Neural cell (in vitro differentiated cells): ENCODE results near the gene FAM168B. TPM values are rescaled to one million over a fixed set of nuclear protein-coding genes. Genes with fewer than 3 reads are reported as not detected.

Source experiments
- H2AFZ ChIP-seq: fragments of 200-600, 300-800 bp; sonication (generic), shearing (Covaris generic); 2 replicates; pipeline ENCODE4 v1.6.0; 2014; ENCODE audit warnings: low read depth, mild to moderate bottlenecking, antibody characterized with exemption, low read length, moderate library complexity
- H3F3A ChIP-seq: fragments of 200-600 bp; shearing (Covaris generic); 2 replicates; pipeline ENCODE4 v1.6.1; 2016; ENCODE audit warnings: mild to moderate bottlenecking, moderate library complexity, mixed read lengths, antibody characterized with exemption, low read length; ENCODE audit not compliant: insufficient read depth, poor library complexity, severe bottlenecking
- H3K27ac ChIP-seq: fragments of 200-600, 300-800 bp; sonication (generic), shearing (Covaris generic); 2 replicates; pipeline ENCODE4 v1.5.1; 2014; ENCODE audit warnings: mild to moderate bottlenecking, low read length, moderate library complexity
- H3K27me3 ChIP-seq: fragments of 300-800, 200-600 bp; sonication (generic), shearing (Covaris generic); 2 replicates; pipeline ENCODE4 v1.6.0; 2014; ENCODE audit warnings: mild to moderate bottlenecking, low read depth, low read length, moderate library complexity; ENCODE audit not compliant: insufficient read depth
- H3K36me3 ChIP-seq: fragments of 300-800, 200-600 bp; sonication (generic), shearing (Covaris generic); 2 replicates; pipeline ENCODE4 v1.5.1; 2014; ENCODE audit warnings: mild to moderate bottlenecking, antibody characterized with exemption, low read length, moderate library complexity; ENCODE audit not compliant: insufficient read depth
- H3K4me2 ChIP-seq: fragments of 300-800, 200-600 bp; sonication (generic), shearing (Covaris generic); 2 replicates; pipeline ENCODE4 v1.6.0; 2014; ENCODE audit warnings: mild to moderate bottlenecking, low read length
- H3K4me3 ChIP-seq: fragments of 300-800, 200-600 bp; sonication (generic), shearing (Covaris generic); 2 replicates; pipeline ENCODE4 v1.5.1; 2014; ENCODE audit warnings: mild to moderate bottlenecking, low read length, moderate library complexity
- H3K79me2 ChIP-seq: fragments of 200-600 bp; shearing (Covaris generic); replicated peaks from 2 replicates; pipeline ENCODE4 v1.6.0; 2014; ENCODE audit warnings: mild to moderate bottlenecking, low read length, moderate library complexity; ENCODE audit not compliant: insufficient read depth
- H3K9ac ChIP-seq: fragments of 300-800, 200-600 bp; sonication (generic), shearing (Covaris generic); 2 replicates; pipeline ENCODE4 v1.6.1; 2016; ENCODE audit warnings: mild to moderate bottlenecking, low read length, mixed read lengths
- H3K9me2 ChIP-seq: fragments of 200-600 bp; shearing (Covaris generic); 2 replicates; pipeline ENCODE4 v1.6.1; 2016; ENCODE audit warnings: mild to moderate bottlenecking, low read length, mixed read lengths; ENCODE audit not compliant: insufficient read depth
- H3K9me3 ChIP-seq: fragments of 200-600, 300-800 bp; sonication (generic), shearing (Covaris generic); 2 replicates; pipeline ENCODE4 v1.6.1; 2016; ENCODE audit warnings: mild to moderate bottlenecking, mixed run types, low read length, moderate library complexity, mixed read lengths
- H4K20me1 ChIP-seq: fragments of 200-600 bp; shearing (Covaris generic); 2 replicates; pipeline ENCODE4 v1.6.1; 2016; ENCODE audit warnings: mild to moderate bottlenecking, mixed run types; ENCODE audit not compliant: insufficient read depth
- CTCF ChIP-seq: fragments of 450-650 bp; IDR thresholded peaks from 2 replicates; pipeline ENCODE4 v1.5.1; 2014; ENCODE audit warnings: antibody characterized with exemption, mild to moderate bottlenecking, moderate library complexity; ENCODE audit not compliant: poor library complexity, severe bottlenecking
- EP300 ChIP-seq: fragments of 450-650 bp; conservative IDR thresholded peaks from 2 replicates; pipeline ENCODE4 v1.6.1; 2014; ENCODE audit warnings: antibody characterized with exemption, mild to moderate bottlenecking, moderate library complexity; ENCODE audit not compliant: poor library complexity, severe bottlenecking
- EZH2 ChIP-seq: fragments of 200-600, 300-800 bp; shearing (Covaris generic), sonication (generic); IDR thresholded peaks from 2 replicates; pipeline ENCODE4 v1.6.1; 2014; ENCODE audit warnings: antibody characterized with exemption, low read length, borderline replicate concordance, mild to moderate bottlenecking; ENCODE audit not compliant: insufficient read depth, poor library complexity, severe bottlenecking
- MXI1 ChIP-seq: fragments of 450-650 bp; conservative IDR thresholded peaks from 2 replicates; pipeline ENCODE4 v1.6.1; 2014; ENCODE audit warnings: antibody characterized with exemption, mild to moderate bottlenecking; ENCODE audit not compliant: poor library complexity, severe bottlenecking
- POLR2AphosphoS5 ChIP-seq: IDR thresholded peaks from 2 replicates; pipeline ENCODE4 v1.6.1; 2012
- RAD21 ChIP-seq: fragments of 450-650 bp; conservative IDR thresholded peaks from 2 replicates; pipeline ENCODE4 v1.6.1; 2014; ENCODE audit warnings: antibody characterized with exemption, mild to moderate bottlenecking, moderate library complexity
- REST ChIP-seq: IDR thresholded peaks from 2 replicates; pipeline ENCODE4 v1.6.1; 2012; ENCODE audit warnings: borderline replicate concordance
- SMC3 ChIP-seq: fragments of 450-650 bp; conservative IDR thresholded peaks from 2 replicates; pipeline ENCODE4 v1.6.1; 2014; ENCODE audit warnings: antibody characterized with exemption, mild to moderate bottlenecking, moderate library complexity; ENCODE audit not compliant: poor library complexity
- TAF1 ChIP-seq: IDR thresholded peaks from 2 replicates; pipeline ENCODE4 v1.6.1; 2012; ENCODE audit warnings: low read depth
- polyA plus RNA-seq: library from polyadenylated mRNA; depleted of rRNA; stranded (reverse); fragments of >200 nt; gene quantifications from 2 replicates; pipeline ENCODE4 v1.2.3, GENCODE V29; 2014

FAM168B gene
- polyA plus RNA-seq, 1 donor from 2014 or later: 162 TPM

- H3K4me2 ChIP-seq: peak within 1 kb of the TSS; percentile 88
- H3F3A ChIP-seq: no peaks in the 10 kb centered on the region
- peak; percentile 40 for TF ChIP-seq REST
- TF ChIP-seq SMC3: peak; percentile 44
- peak; percentile 96 for TF ChIP-seq POLR2AphosphoS5
- TF ChIP-seq TAF1: peak; percentile 83
- TF ChIP-seq RAD21: peak; percentile 13
- TF ChIP-seq CTCF: peak; percentile 59
- no peak for TF ChIP-seq EZH2
- TF ChIP-seq EP300: no peak
- peak; percentile 86 for TF ChIP-seq MXI1
- peak within 1 kb of the TSS; percentile 88 for H3K27ac ChIP-seq
- H4K20me1 ChIP-seq: no peaks in the 10 kb centered on the region
- peak within 1 kb of the TSS; percentile 98 for H3K4me3 ChIP-seq
- no peaks in the 10 kb centered on the region for H3K9me2 ChIP-seq
- H3K79me2 ChIP-seq: peaks cover 39% of the 10 kb centered on the region
- peak within 1 kb of the TSS; percentile 95 for H3K9ac ChIP-seq
- H3K36me3 ChIP-seq: no peaks in the 10 kb centered on the region
- no peaks in the 10 kb centered on the region for H3K27me3 ChIP-seq
- H2AFZ ChIP-seq: peak within 1 kb of the TSS; percentile 91
- no peaks in the 10 kb centered on the region for H3K9me3 ChIP-seq
Measured at GRCh38 chr2:131105156-131105949, 12.1 kb upstream of the FAM168B start, which contains the start of gene PLEKHB2. TSS of gene PLEKHB2 (plus strand) at chr2:131105336. CDS start at chr2:131120942, 15,606 bp downstream.

- Histone ChIP-seq H3K9ac (peak overlapping the region; percentile 95), H3F3A (no peaks in the 10 kb centered on the region), H3K27ac (peak overlapping the region; percentile 88), H3K27me3 (no peaks in the 10 kb centered on the region), H3K9me2 (no peaks in the 10 kb centered on the region), H2AFZ (peak overlapping the region; percentile 91), H3K4me2 (peak overlapping the region; percentile 81), H3K4me3 (peak overlapping the region; percentile 98), H4K20me1 (no peaks in the 10 kb centered on the region), H3K36me3 (no peaks in the 10 kb centered on the region), H3K9me3 (no peaks in the 10 kb centered on the region), H3K79me2 (peaks cover 37% of the 10 kb centered on the region)
- TF ChIP-seq REST (peak; percentile 5), SMC3 (no peak)
Measured at GRCh38 chr2:131104487-131105155, 11.4 kb upstream of the FAM168B start.
